Skeletal muscle satellite cell (primary cell): Measurements from ENCODE around the gene UBXN1.
"Not testable (repeated sequence)": the region's sequence is repeated elsewhere in the genome, so short reads cannot be mapped to it uniquely, and the experiment has no call there.

Experiments used
- H3K27me3 ChIP-seq: 2 replicates; pipeline ENCODE4 v1.7.0; 2013; ENCODE audit warnings: low read length; ENCODE audit not compliant: control insufficient read depth, insufficient read depth
- H3K36me3 ChIP-seq: 2 replicates; pipeline ENCODE4 v1.7.0; 2013; ENCODE audit warnings: mild to moderate bottlenecking, control low read depth, low read length; ENCODE audit not compliant: insufficient read depth
- H3K4me1 ChIP-seq: 2 replicates; pipeline ENCODE4 v1.7.0; 2013; ENCODE audit warnings: low read length; ENCODE audit not compliant: control insufficient read depth, insufficient read depth
- H3K4me2 ChIP-seq: 2 replicates; pipeline ENCODE4 v1.7.0; 2013; ENCODE audit warnings: mild to moderate bottlenecking, low read length
- H3K4me3 ChIP-seq: 2 replicates; pipeline ENCODE4 v1.7.0; 2013; ENCODE audit warnings: low read length
- H3K9ac ChIP-seq: 2 replicates; pipeline ENCODE4 v1.7.0; 2013; ENCODE audit warnings: mild to moderate bottlenecking, low read depth, low read length, moderate library complexity
- H3K9me3 ChIP-seq: replicated peaks from 2 replicates; pipeline ENCODE4 v1.7.0; 2013; ENCODE audit warnings: mild to moderate bottlenecking, control low read depth, low read length

UBXN1 gene

GRCh38 chr11:62682518-62682917, 3.6 kb upstream of the UBXN1 start:
- Histone ChIP-seq H3K27me3 (no peaks in the 10 kb centered on the region), H3K4me1 (peaks cover 20% of the 10 kb centered on the region), H3K36me3 (peaks cover 2% of the 10 kb centered on the region), H3K4me2 (no peak overlapping the region), H3K9ac (no peak overlapping the region), H3K4me3 (no peak overlapping the region), H3K9me3 (no peaks in the 10 kb centered on the region)

GRCh38 chr11:62680825-62681240, 2.0 kb upstream of the UBXN1 start:
- H3K9me3 ChIP-seq = no peaks in the 10 kb centered on the region
- no peak overlapping the region for H3K4me3 ChIP-seq
- no peaks in the 10 kb centered on the region for H3K27me3 ChIP-seq
- H3K36me3 ChIP-seq = peaks cover 13% of the 10 kb centered on the region
- no peak overlapping the region for H3K9ac ChIP-seq
- no peak overlapping the region for H3K4me2 ChIP-seq
- H3K4me1 ChIP-seq = peaks cover 24% of the 10 kb centered on the region

GRCh38 chr11:62678433-62678769, 472 bp downstream of the UBXN1 start:
- Histone ChIP-seq H3K36me3 (peaks cover 17% of the 10 kb centered on the region), H3K4me2 (peak overlapping the region; percentile 85), H3K9ac (peak overlapping the region; percentile 96), H3K9me3 (no peaks in the 10 kb centered on the region), H3K27me3 (no peaks in the 10 kb centered on the region), H3K4me3 (peak overlapping the region; percentile 91), H3K4me1 (peaks cover 25% of the 10 kb centered on the region)

GRCh38 chr11:62677714-62678113, 1.2 kb downstream of the UBXN1 start:
- Histone ChIP-seq H3K9ac (peak overlapping the region; percentile 96), H3K4me3 (peak overlapping the region; percentile 91)

GRCh38 chr11:62677156-62677555, 1.7 kb downstream of the UBXN1 start:
- no peak overlapping the region for H3K9ac ChIP-seq
- H3K4me3 ChIP-seq = no peak overlapping the region
- no peaks in the 10 kb centered on the region for H3K27me3 ChIP-seq
- no peaks in the 10 kb centered on the region for H3K9me3 ChIP-seq
- peak overlapping the region; percentile 85 for H3K4me2 ChIP-seq
- H3K36me3 ChIP-seq = peaks cover 21% of the 10 kb centered on the region
- H3K4me1 ChIP-seq = peaks cover 37% of the 10 kb centered on the region

More at GRCh38 chr11:62677714-62678113, 1.2 kb downstream of the UBXN1 start:
- H3K36me3 ChIP-seq = peaks cover 21% of the 10 kb centered on the region
- peak overlapping the region; percentile 85 for H3K4me2 ChIP-seq
- no peaks in the 10 kb centered on the region for H3K27me3 ChIP-seq
- no peaks in the 10 kb centered on the region for H3K9me3 ChIP-seq
- peaks cover 32% of the 10 kb centered on the region for H3K4me1 ChIP-seq

GRCh38 chr11:62676698-62677097, 2.2 kb downstream of the UBXN1 start:
- Histone ChIP-seq H3K4me2 (no peak overlapping the region), H3K9me3 (no peaks in the 10 kb centered on the region), H3K27me3 (no peaks in the 10 kb centered on the region), H3K4me3 (no peak overlapping the region), H3K4me1 (peaks cover 38% of the 10 kb centered on the region), H3K36me3 (peaks cover 21% of the 10 kb centered on the region), H3K9ac (no peak overlapping the region)

GRCh38 chr11:62675415-62675814, 3.5 kb downstream of the UBXN1 start:
- not testable (repeated sequence) for H3K9ac ChIP-seq, H3K4me3 ChIP-seq, H3K4me2 ChIP-seq, H3K9me3 ChIP-seq, H3K27me3 ChIP-seq
- H3K4me1 ChIP-seq = peaks cover 36% of the 10 kb centered on the region
- H3K36me3 ChIP-seq = peaks cover 21% of the 10 kb centered on the region

- Histone ChIP-seq H3K9me3 (no peaks in the 10 kb centered on the region), H3K9ac (peak overlapping the region; percentile 8), H3K27me3 (no peaks in the 10 kb centered on the region), H3K4me3 (peak overlapping the region; percentile 92), H3K4me2 (peak overlapping the region; percentile 97), H3K4me1 (peaks cover 32% of the 10 kb centered on the region), H3K36me3 (peaks cover 21% of the 10 kb centered on the region)
Observed at GRCh38 chr11:62673196-62673525, 5.7 kb downstream of the UBXN1 start.

GRCh38 chr11:62671608-62672389, 7.1 kb downstream of the UBXN1 start, which contains the start of the genes LBHD1 and UQCC3:
LBHD1 (minus strand) TSS chr11:62672267; CDS start chr11:62670031, 2,236 bp downstream.
UQCC3 (plus strand) TSS chr11:62671673; CDS start chr11:62671746, 73 bp downstream.
- H3K36me3 ChIP-seq = peaks cover 27% of the 10 kb centered on the region
- peak within 1 kb of the TSS; percentile 97 for H3K4me2 ChIP-seq
- peak within 1 kb of the TSS; percentile 92 for H3K9ac ChIP-seq
- H3K27me3 ChIP-seq = no peaks in the 10 kb centered on the region
- H3K9me3 ChIP-seq = no peaks in the 10 kb centered on the region
- peaks cover 30% of the 10 kb centered on the region for H3K4me1 ChIP-seq
- H3K4me3 ChIP-seq = peak within 1 kb of the TSS; percentile 92

GRCh38 chr11:62671236-62671607, 7.7 kb downstream of the UBXN1 start:
- peaks cover 36% of the 10 kb centered on the region for H3K4me1 ChIP-seq

GRCh38 chr11:62669420-62670161, 9.3 kb downstream of the UBXN1 start:
- Histone ChIP-seq H3K9ac (no peak overlapping the region), H3K27me3 (no peaks in the 10 kb centered on the region), H3K4me2 (peak overlapping the region; percentile 6), H3K4me3 (no peak overlapping the region), H3K36me3 (peaks cover 27% of the 10 kb centered on the region), H3K9me3 (no peaks in the 10 kb centered on the region), H3K4me1 (peaks cover 38% of the 10 kb centered on the region)

More at GRCh38 chr11:62671236-62671607, 7.7 kb downstream of the UBXN1 start:
- no peaks in the 10 kb centered on the region for H3K27me3 ChIP-seq
- H3K9me3 ChIP-seq = no peaks in the 10 kb centered on the region
- H3K9ac ChIP-seq = peak overlapping the region; percentile 92
- H3K4me3 ChIP-seq = peak overlapping the region; percentile 92
- peak overlapping the region; percentile 97 for H3K4me2 ChIP-seq
- peaks cover 28% of the 10 kb centered on the region for H3K36me3 ChIP-seq
